ENCODE results near the gene CCL21.

DNA sequence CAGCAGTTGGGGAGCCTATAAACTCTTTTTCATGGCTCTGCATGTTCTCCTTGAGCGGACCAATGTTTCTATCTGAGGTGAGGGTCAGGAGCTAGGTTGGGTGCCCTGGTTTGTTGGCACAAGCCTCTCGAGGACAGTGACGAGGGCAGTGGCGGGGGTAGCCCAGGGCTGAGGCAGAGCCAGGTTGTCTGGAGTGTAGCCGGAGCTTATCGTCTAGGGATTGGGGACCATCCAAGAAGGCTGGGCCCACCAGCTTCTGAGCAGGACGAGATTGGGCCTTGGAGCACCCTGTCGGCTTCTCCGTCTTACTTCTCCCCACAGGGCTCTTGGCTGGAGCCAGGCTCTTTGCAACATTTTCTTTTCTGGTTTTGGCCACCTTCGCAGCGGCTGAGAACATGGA is 13.2 kb upstream of the CCL21 start:
- TF ChIP-seq, protein P1, sequence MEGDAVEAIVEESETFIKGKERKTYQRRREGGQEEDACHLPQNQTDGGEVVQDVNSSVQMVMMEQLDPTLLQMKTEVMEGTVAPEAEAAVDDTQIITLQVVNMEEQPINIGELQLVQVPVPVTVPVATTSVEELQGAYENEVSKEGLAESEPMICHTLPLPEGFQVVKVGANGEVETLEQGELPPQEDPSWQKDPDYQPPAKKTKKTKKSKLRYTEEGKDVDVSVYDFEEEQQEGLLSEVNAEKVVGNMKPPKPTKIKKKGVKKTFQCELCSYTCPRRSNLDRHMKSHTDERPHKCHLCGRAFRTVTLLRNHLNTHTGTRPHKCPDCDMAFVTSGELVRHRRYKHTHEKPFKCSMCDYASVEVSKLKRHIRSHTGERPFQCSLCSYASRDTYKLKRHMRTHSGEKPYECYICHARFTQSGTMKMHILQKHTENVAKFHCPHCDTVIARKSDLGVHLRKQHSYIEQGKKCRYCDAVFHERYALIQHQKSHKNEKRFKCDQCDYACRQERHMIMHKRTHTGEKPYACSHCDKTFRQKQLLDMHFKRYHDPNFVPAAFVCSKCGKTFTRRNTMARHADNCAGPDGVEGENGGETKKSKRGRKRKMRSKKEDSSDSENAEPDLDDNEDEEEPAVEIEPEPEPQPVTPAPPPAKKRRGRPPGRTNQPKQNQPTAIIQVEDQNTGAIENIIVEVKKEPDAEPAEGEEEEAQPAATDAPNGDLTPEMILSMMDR (IDR thresholded peaks at IDR 0.05), result no peak
- no peak for TF ChIP-seq POLR2A (IDR thresholded peaks at IDR 0.05; ENCODE audit: low read depth)
- TF ChIP-seq POLR2AphosphoS5 (IDR thresholded peaks at IDR 0.05), result no peak
- no peak for TF ChIP-seq EP300 (IDR thresholded peaks at IDR 0.05)
